HEK293 (cell line): ENCODE results near the gene ASAP2.

ENCODE experiments used
- EGR2 ChIP-seq: fragments of 450-650 bp; formaldehyde crosslinking; IDR thresholded peaks from 2 replicates; pipeline ENCODE4 v1.5.1; 2016; ENCODE audit warnings: low read depth, missing biosample characterization, missing genetic modification characterization
- GLI4 ChIP-seq: fragments of 450-650 bp; formaldehyde crosslinking; IDR thresholded peaks from 2 replicates; pipeline ENCODE4 v1.5.1; 2016; ENCODE audit warnings: missing biosample characterization, missing genetic modification characterization
- KLF7 ChIP-seq: fragments of 450-650 bp; formaldehyde crosslinking; IDR thresholded peaks from 2 replicates; pipeline ENCODE4 v1.5.1; 2016; ENCODE audit warnings: missing biosample characterization, missing genetic modification characterization, borderline replicate concordance
- ZFP41 ChIP-seq: fragments of 450-650 bp; formaldehyde crosslinking; IDR thresholded peaks from 2 replicates; pipeline ENCODE4 v1.5.1; 2016; ENCODE audit warnings: missing biosample characterization, missing genetic modification characterization, borderline replicate concordance
- ZNF157 ChIP-seq: fragments of 450-650 bp; formaldehyde crosslinking; IDR thresholded peaks from 2 replicates; pipeline ENCODE4 v1.5.1; 2016; ENCODE audit warnings: missing biosample characterization, missing genetic modification characterization
- ZNF211 ChIP-seq: fragments of 450-650 bp; formaldehyde crosslinking; IDR thresholded peaks from 2 replicates; pipeline ENCODE4 v1.5.1; 2016; ENCODE audit warnings: low read depth, missing biosample characterization, missing genetic modification characterization
- ZNF221 ChIP-seq: fragments of 450-650 bp; formaldehyde crosslinking; IDR thresholded peaks from 2 replicates; pipeline ENCODE4 v1.5.1; 2017; ENCODE audit warnings: missing biosample characterization, missing genetic modification characterization, borderline replicate concordance
- ZNF23 ChIP-seq: fragments of 450-650 bp; formaldehyde crosslinking; IDR thresholded peaks from 2 replicates; pipeline ENCODE4 v1.5.1; 2016; ENCODE audit warnings: missing biosample characterization, missing genetic modification characterization, borderline replicate concordance
- ZNF266 ChIP-seq: fragments of 450-650 bp; formaldehyde crosslinking; IDR thresholded peaks from 2 replicates; pipeline ENCODE4 v1.5.1; 2016; ENCODE audit warnings: missing biosample characterization, missing genetic modification characterization, low read depth
- ZNF335 ChIP-seq: fragments of 450-650 bp; formaldehyde crosslinking; conservative IDR thresholded peaks from 2 replicates; pipeline ENCODE4 v1.5.1; 2016; ENCODE audit warnings: missing biosample characterization, missing genetic modification characterization
- ZNF37A ChIP-seq: fragments of 450-650 bp; IDR thresholded peaks from 2 replicates; pipeline ENCODE4 v1.5.1; 2018; ENCODE audit warnings: missing biosample characterization, missing genetic modification characterization
- ZNF416 ChIP-seq: fragments of 450-650 bp; formaldehyde crosslinking; IDR thresholded peaks from 2 replicates; pipeline ENCODE4 v1.5.1; 2016; ENCODE audit warnings: missing biosample characterization, missing genetic modification characterization
- ZNF548 ChIP-seq: fragments of 450-650 bp; formaldehyde crosslinking; IDR thresholded peaks from 2 replicates; pipeline ENCODE4 v1.5.1; 2016; ENCODE audit warnings: missing biosample characterization, missing genetic modification characterization
- ZNF560 ChIP-seq: fragments of 450-650 bp; formaldehyde crosslinking; IDR thresholded peaks from 2 replicates; pipeline ENCODE4 v1.5.1; 2017; ENCODE audit warnings: missing biosample characterization, missing genetic modification characterization, borderline replicate concordance
- ZNF561 ChIP-seq: fragments of 450-650 bp; IDR thresholded peaks from 2 replicates; pipeline ENCODE4 v1.5.1; 2018; ENCODE audit warnings: missing biosample characterization, missing genetic modification characterization, borderline replicate concordance
- ZNF621 ChIP-seq: fragments of 450-650 bp; formaldehyde crosslinking; IDR thresholded peaks from 2 replicates; pipeline ENCODE4 v1.5.1; 2017; ENCODE audit warnings: missing biosample characterization, missing genetic modification characterization
- ZNF624 ChIP-seq: fragments of 450-650 bp; formaldehyde crosslinking; IDR thresholded peaks from 2 replicates; pipeline ENCODE4 v1.5.1; 2017; ENCODE audit warnings: missing biosample characterization, missing genetic modification characterization
- ZNF629 ChIP-seq: fragments of 450-650 bp; formaldehyde crosslinking; IDR thresholded peaks from 2 replicates; pipeline ENCODE4 v1.5.1; 2017; ENCODE audit warnings: missing biosample characterization, missing genetic modification characterization
- ZNF791 ChIP-seq: fragments of 450-650 bp; formaldehyde crosslinking; IDR thresholded peaks from 2 replicates; pipeline ENCODE4 v1.5.1; 2016; ENCODE audit warnings: missing biosample characterization, missing genetic modification characterization
- TF ChIP-seq, protein P1 (sequence below): fragments of 450-650 bp; formaldehyde crosslinking; IDR thresholded peaks from 2 replicates; pipeline ENCODE4 v1.5.1; 2016; ENCODE audit warnings: missing biosample characterization, missing genetic modification characterization, low read depth
- TF ChIP-seq, protein P2 (sequence below): fragments of 450-650 bp; formaldehyde crosslinking; IDR thresholded peaks from 2 replicates; pipeline ENCODE4 v1.5.1; 2016; ENCODE audit warnings: missing biosample characterization, missing genetic modification characterization
- TF ChIP-seq, protein P3 (sequence below): fragments of 450-650 bp; formaldehyde crosslinking; IDR thresholded peaks from 2 replicates; pipeline ENCODE4 v1.5.1; 2016; ENCODE audit warnings: missing biosample characterization, missing genetic modification characterization
- TF ChIP-seq, protein P4 (sequence below): fragments of 450-650 bp; formaldehyde crosslinking; IDR thresholded peaks from 2 replicates; pipeline ENCODE4 v1.5.1; 2017; ENCODE audit warnings: missing biosample characterization, missing genetic modification characterization
- TF ChIP-seq, protein P5 (sequence below): fragments of 450-650 bp; formaldehyde crosslinking; IDR thresholded peaks from 2 replicates; pipeline ENCODE4 v1.5.1; 2016; ENCODE audit warnings: missing biosample characterization, missing genetic modification characterization, borderline replicate concordance
- TF ChIP-seq, protein P6 (sequence below): fragments of 450-650 bp; formaldehyde crosslinking; IDR thresholded peaks from 2 replicates; pipeline ENCODE4 v1.5.1; 2016; ENCODE audit warnings: missing biosample characterization, missing genetic modification characterization
- TF ChIP-seq, protein P7 (sequence below): fragments of 450-650 bp; formaldehyde crosslinking; IDR thresholded peaks from 2 replicates; pipeline ENCODE4 v1.5.1; 2016; ENCODE audit warnings: missing biosample characterization, missing genetic modification characterization

Gene ASAP2

DNA sequence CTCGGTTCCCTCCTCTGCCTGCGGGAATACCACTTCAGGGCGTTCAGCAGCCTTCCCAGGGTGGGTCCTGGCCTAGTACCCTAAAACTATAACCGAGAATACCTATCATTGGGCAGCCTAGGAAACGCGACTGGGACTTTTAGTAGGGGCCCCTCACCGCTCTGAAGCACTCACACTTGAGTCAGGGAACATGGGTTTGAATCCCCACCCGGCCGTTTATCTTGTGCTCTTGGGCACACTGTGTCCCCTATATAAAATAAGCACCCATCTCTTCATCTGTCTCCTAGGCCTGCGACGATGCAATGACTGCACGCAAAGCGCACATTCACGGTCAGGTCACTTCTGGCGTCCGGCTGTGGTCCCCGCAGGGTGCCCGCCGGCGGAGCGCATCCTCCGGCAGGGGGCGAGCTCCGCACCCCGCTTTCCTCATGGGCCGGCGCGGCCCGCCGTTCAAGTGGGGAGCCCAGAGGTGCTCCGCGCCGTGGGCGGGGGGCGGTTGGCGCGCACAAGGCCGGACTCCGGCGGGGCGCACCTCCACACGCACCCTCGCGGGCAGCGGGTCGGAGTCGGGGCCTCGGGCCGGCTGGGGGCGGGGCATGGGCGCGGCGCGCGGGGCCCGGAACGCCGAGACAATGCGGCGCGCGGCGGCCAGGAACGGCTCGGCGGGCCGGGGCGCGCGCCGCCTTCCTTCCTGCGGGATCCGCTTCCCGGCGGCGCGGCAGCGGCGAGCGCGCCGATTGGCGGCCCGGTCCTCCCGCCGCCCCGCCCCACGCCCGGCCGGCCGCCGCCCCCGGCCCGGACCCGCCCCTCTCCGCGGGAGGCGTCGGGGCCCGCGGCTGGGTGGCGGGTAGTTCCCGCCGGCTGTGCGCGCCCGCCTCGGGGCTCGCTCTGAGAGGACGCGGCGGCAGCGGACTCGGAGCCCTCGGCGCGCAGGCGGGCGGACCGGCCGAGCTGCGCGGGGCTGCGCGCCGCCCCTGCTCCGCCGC, at the start of gene ASAP2 (continued):
- TF ChIP-seq, protein P1, sequence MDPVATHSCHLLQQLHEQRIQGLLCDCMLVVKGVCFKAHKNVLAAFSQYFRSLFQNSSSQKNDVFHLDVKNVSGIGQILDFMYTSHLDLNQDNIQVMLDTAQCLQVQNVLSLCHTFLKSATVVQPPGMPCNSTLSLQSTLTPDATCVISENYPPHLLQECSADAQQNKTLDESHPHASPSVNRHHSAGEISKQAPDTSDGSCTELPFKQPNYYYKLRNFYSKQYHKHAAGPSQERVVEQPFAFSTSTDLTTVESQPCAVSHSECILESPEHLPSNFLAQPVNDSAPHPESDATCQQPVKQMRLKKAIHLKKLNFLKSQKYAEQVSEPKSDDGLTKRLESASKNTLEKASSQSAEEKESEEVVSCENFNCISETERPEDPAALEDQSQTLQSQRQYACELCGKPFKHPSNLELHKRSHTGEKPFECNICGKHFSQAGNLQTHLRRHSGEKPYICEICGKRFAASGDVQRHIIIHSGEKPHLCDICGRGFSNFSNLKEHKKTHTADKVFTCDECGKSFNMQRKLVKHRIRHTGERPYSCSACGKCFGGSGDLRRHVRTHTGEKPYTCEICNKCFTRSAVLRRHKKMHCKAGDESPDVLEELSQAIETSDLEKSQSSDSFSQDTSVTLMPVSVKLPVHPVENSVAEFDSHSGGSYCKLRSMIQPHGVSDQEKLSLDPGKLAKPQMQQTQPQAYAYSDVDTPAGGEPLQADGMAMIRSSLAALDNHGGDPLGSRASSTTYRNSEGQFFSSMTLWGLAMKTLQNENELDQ = no peak
- no peak for TF ChIP-seq ZNF157 (tag by site-specific recombination)
- no peak for TF ChIP-seq ZNF560 (tag by site-specific recombination)
- TF ChIP-seq EGR2 (tag by site-specific recombination) = no peak
- no peak for TF ChIP-seq ZNF624
- TF ChIP-seq, protein P2, sequence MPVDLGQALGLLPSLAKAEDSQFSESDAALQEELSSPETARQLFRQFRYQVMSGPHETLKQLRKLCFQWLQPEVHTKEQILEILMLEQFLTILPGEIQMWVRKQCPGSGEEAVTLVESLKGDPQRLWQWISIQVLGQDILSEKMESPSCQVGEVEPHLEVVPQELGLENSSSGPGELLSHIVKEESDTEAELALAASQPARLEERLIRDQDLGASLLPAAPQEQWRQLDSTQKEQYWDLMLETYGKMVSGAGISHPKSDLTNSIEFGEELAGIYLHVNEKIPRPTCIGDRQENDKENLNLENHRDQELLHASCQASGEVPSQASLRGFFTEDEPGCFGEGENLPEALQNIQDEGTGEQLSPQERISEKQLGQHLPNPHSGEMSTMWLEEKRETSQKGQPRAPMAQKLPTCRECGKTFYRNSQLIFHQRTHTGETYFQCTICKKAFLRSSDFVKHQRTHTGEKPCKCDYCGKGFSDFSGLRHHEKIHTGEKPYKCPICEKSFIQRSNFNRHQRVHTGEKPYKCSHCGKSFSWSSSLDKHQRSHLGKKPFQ (tag by site-specific recombination) = no peak
- no peak for TF ChIP-seq KLF7 (tag by site-specific recombination)
- no peak for TF ChIP-seq ZNF791
- TF ChIP-seq, protein P3, sequence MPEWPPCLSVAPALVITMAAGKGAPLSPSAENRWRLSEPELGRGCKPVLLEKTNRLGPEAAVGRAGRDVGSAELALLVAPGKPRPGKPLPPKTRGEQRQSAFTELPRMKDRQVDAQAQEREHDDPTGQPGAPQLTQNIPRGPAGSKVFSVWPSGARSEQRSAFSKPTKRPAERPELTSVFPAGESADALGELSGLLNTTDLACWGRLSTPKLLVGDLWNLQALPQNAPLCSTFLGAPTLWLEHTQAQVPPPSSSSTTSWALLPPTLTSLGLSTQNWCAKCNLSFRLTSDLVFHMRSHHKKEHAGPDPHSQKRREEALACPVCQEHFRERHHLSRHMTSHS (tag by site-specific recombination) = no peak
- TF ChIP-seq, protein P4, sequence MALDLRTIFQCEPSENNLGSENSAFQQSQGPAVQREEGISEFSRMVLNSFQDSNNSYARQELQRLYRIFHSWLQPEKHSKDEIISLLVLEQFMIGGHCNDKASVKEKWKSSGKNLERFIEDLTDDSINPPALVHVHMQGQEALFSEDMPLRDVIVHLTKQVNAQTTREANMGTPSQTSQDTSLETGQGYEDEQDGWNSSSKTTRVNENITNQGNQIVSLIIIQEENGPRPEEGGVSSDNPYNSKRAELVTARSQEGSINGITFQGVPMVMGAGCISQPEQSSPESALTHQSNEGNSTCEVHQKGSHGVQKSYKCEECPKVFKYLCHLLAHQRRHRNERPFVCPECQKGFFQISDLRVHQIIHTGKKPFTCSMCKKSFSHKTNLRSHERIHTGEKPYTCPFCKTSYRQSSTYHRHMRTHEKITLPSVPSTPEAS (tag by site-specific recombination) = no peak
- TF ChIP-seq ZNF221 (tag by site-specific recombination) = no peak
- no peak for TF ChIP-seq ZNF37A
- TF ChIP-seq ZNF335 (tag by site-specific recombination) = peak; percentile 42
- no peak for TF ChIP-seq ZNF548
- TF ChIP-seq GLI4 = no peak
- no peak for TF ChIP-seq ZNF23
- TF ChIP-seq, protein P5, sequence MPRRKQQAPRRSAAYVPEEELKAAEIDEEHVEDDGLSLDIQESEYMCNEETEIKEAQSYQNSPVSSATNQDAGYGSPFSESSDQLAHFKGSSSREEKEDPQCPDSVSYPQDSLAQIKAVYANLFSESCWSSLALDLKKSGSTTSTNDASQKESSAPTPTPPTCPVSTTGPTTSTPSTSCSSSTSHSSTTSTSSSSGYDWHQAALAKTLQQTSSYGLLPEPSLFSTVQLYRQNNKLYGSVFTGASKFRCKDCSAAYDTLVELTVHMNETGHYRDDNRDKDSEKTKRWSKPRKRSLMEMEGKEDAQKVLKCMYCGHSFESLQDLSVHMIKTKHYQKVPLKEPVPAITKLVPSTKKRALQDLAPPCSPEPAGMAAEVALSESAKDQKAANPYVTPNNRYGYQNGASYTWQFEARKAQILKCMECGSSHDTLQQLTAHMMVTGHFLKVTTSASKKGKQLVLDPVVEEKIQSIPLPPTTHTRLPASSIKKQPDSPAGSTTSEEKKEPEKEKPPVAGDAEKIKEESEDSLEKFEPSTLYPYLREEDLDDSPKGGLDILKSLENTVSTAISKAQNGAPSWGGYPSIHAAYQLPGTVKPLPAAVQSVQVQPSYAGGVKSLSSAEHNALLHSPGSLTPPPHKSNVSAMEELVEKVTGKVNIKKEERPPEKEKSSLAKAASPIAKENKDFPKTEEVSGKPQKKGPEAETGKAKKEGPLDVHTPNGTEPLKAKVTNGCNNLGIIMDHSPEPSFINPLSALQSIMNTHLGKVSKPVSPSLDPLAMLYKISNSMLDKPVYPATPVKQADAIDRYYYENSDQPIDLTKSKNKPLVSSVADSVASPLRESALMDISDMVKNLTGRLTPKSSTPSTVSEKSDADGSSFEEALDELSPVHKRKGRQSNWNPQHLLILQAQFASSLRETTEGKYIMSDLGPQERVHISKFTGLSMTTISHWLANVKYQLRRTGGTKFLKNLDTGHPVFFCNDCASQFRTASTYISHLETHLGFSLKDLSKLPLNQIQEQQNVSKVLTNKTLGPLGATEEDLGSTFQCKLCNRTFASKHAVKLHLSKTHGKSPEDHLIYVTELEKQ (tag by site-specific recombination) = no peak
- no peak for TF ChIP-seq ZNF266 (tag by site-specific recombination)
- no peak for TF ChIP-seq ZNF416
- TF ChIP-seq, protein P6, sequence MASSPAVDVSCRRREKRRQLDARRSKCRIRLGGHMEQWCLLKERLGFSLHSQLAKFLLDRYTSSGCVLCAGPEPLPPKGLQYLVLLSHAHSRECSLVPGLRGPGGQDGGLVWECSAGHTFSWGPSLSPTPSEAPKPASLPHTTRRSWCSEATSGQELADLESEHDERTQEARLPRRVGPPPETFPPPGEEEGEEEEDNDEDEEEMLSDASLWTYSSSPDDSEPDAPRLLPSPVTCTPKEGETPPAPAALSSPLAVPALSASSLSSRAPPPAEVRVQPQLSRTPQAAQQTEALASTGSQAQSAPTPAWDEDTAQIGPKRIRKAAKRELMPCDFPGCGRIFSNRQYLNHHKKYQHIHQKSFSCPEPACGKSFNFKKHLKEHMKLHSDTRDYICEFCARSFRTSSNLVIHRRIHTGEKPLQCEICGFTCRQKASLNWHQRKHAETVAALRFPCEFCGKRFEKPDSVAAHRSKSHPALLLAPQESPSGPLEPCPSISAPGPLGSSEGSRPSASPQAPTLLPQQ (tag by site-specific recombination) = peak; percentile 63; the same call in 1 of the 2 replicates
- peak; percentile 100 for TF ChIP-seq ZNF561
- TF ChIP-seq ZNF211 (tag by site-specific recombination) = no peak
- TF ChIP-seq ZFP41 = no peak
- TF ChIP-seq ZNF621 (tag by site-specific recombination) = no peak
- no peak for TF ChIP-seq ZNF629 (tag by site-specific recombination)
- TF ChIP-seq, protein P7, sequence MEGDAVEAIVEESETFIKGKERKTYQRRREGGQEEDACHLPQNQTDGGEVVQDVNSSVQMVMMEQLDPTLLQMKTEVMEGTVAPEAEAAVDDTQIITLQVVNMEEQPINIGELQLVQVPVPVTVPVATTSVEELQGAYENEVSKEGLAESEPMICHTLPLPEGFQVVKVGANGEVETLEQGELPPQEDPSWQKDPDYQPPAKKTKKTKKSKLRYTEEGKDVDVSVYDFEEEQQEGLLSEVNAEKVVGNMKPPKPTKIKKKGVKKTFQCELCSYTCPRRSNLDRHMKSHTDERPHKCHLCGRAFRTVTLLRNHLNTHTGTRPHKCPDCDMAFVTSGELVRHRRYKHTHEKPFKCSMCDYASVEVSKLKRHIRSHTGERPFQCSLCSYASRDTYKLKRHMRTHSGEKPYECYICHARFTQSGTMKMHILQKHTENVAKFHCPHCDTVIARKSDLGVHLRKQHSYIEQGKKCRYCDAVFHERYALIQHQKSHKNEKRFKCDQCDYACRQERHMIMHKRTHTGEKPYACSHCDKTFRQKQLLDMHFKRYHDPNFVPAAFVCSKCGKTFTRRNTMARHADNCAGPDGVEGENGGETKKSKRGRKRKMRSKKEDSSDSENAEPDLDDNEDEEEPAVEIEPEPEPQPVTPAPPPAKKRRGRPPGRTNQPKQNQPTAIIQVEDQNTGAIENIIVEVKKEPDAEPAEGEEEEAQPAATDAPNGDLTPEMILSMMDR = peak; percentile 71
